Activated naive CD4-positive, alpha-beta T cell treated with anti-CD3 and anti-CD28 coated beads for 36 hours (primary cell): Measurements from ENCODE around the gene ZNF574. TPM values are rescaled to one million over a fixed set of nuclear protein-coding genes. Genes with fewer than 3 reads are reported as not detected.

Experiments used
- CTCF ChIA-PET: fragments of 350-600 bp; sonication (Branson Sonifier 250); formaldehyde crosslinking; loops from one replicate; lab custom pipeline; 2021; ENCODE audit warnings: antibody characterized with exemption; lab: Charles Lee
- DNase-seq: peaks from one replicate; pipeline ENCODE4 v3.0.0-alpha.2; 2020
- H3K27ac Mint-ChIP-seq: one replicate; pipeline ENCODE4 v1.8.0; 2021; ENCODE audit warnings: mild to moderate bottlenecking, mixed read lengths
- H3K27me3 Mint-ChIP-seq: one replicate; pipeline ENCODE4 v1.8.0; 2021; ENCODE audit warnings: low read depth, mixed read lengths
- H3K36me3 Mint-ChIP-seq: one replicate; pipeline ENCODE4 v1.8.0; 2021; ENCODE audit warnings: low read depth, mixed read lengths
- H3K4me1 Mint-ChIP-seq: one replicate; pipeline ENCODE4 v1.8.0; 2021; ENCODE audit warnings: low read depth, mixed read lengths
- H3K4me3 Mint-ChIP-seq: one replicate; pipeline ENCODE4 v1.8.0; 2021; ENCODE audit warnings: mild to moderate bottlenecking, moderate library complexity, mixed read lengths
- H3K9me3 Mint-ChIP-seq: one replicate; pipeline ENCODE4 v1.8.0; 2021; ENCODE audit warnings: mixed read lengths
- intact Hi-C: fragments of 100-400 bp; cut with micrococcal nuclease; formaldehyde crosslinking; loops from one replicate; pipeline ENCODE4 v1.15.1; 2023
- total RNA-seq, 2 experiments: library from RNA; stranded (reverse); gene quantifications; one replicate each; pipeline ENCODE4 v1.2.3, GENCODE V29; 2021

Gene ZNF574
- total RNA-seq, 2 experiments from 2014 or later, result 8.4 to 8.8 TPM

DNA sequence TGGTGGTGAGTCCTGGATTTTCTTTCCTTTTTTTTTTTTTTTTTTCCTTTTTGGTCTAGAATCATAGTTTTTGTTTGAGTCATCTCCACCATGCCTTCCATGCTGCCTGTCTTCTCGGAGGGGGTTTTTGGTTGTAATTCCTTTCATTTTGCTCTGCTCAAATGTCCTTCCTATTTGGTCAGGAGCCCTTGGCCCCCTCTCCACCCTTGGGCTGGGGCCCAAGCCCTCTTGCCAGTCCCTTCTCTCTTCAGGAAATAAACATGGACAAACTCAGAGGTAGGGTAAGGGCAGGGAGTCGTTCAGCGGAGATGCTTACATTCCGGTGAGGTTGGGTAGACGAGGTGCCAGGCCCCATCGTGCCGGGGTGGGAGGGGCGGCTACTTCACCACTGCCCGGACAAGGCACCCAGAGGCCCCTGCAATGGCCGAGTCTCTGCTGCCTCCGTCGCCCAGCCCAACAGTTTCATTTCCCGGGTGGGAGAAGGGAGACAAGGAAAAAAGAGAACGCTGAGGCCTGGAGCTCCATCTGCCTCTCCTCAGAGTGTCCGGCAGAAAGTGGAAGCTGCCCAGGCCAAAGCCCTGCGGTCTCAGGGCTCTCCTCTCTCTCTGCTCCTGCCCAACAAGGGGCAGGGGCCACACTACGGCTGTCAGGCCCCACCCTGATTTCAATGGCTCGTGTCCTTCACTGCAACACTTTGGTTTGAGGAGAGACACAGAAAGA is 12.7 kb downstream of the ZNF574 start:
- H3K4me1 Mint-ChIP-seq, result peaks cover 20% of the 10 kb centered on the region
- H3K9me3 Mint-ChIP-seq, result no peaks in the 10 kb centered on the region
- no peak overlapping the region for H3K27ac Mint-ChIP-seq
- no peaks in the 10 kb centered on the region for H3K27me3 Mint-ChIP-seq
- no peak overlapping the region for H3K4me3 Mint-ChIP-seq
- CTCF ChIA-PET, result no interaction called here
- H3K36me3 Mint-ChIP-seq, result peaks cover 8% of the 10 kb centered on the region
- no peak for DNase-seq
- intact Hi-C loops, result no loop called here

DNA sequence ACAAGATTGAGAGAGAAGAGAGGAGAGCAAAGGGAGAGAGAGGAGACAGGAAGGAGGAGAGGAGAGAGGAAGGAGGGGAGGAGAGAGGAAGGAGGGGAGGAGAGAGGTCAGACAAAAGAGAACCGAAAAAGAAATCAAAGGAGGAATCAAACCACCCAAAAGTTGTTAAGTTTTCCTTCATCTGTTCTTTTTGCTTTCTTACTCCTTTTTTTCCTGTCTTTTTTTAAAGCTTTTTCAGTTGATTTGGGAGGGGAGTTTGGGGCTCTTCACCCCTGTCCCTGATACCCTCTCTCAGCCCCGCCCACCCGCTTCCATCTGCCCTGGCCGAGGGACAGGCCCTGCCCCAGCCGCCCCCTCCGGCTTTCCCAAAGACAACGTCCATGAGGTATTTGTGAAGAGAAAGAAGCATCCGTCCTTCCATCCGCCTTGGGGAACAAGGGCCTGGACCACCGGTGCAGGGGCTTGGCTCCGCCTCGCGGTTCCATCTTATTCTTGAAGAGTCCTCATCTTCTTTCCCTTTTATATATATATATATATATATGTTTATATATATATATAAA is 13.3 kb downstream of the ZNF574 start:
- no peak overlapping the region for H3K27ac Mint-ChIP-seq
- CTCF ChIA-PET, result no interaction called here
- H3K9me3 Mint-ChIP-seq, result no peaks in the 10 kb centered on the region
- H3K27me3 Mint-ChIP-seq, result no peaks in the 10 kb centered on the region
- no peak for DNase-seq
- H3K36me3 Mint-ChIP-seq, result peaks cover 13% of the 10 kb centered on the region
- H3K4me3 Mint-ChIP-seq, result no peak overlapping the region
- intact Hi-C loops, result no loop called here
- H3K4me1 Mint-ChIP-seq, result peaks cover 20% of the 10 kb centered on the region

DNA sequence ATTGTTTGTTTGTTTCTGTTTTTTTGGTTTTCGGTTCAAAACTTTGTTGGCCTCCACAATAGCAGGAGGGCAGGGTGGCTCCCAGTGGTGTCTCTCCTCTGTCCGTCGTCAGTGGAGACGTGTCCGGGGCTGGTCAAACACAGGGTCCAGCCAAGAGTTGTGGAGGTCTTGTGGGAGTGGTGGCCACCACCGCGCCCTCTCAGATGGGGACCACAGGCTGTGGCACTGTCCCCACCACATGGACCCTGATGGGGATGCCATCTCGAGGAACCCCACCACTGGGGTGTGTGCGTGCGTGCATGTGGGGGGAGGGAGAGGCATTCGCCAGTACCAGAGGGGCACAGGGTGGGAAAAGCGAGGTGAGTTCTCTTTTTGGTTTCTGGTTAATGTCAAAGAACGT is 13.8 kb downstream of the ZNF574 start:
- Mint-ChIP-seq H3K36me3 (peaks cover 17% of the 10 kb centered on the region), H3K27ac (no peak overlapping the region), H3K27me3 (no peaks in the 10 kb centered on the region), H3K9me3 (no peaks in the 10 kb centered on the region), H3K4me1 (peaks cover 20% of the 10 kb centered on the region), H3K4me3 (no peak overlapping the region)
- DNase-seq, result no peak
- CTCF ChIA-PET, result interaction anchor here (0.8 kb wide), 1 partner anchor 19 kb away, joined by 6 read pairs; no protein-coding TSS in a partner anchor
- intact Hi-C loops, result no loop called here

DNA sequence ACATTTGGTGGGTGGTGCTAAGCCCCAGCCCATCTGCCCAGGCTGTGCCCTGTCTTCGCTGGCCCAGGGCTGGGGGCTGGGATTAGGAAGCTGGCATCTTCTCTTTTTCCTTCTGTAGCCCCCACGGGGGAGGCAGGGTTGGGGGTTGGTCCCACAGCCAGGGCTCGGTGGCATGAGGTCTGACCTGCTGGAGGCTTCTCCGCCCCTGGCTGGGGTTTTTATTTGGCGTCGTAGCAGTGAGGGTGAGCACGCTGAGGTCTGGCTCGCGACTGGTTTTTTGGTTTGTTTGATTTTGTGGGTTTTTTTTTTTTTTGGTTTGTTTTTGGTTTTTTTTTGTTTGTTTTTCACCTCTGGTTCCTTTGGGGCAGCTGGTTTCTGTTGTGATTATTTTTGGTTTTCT is 14.7 kb downstream of the ZNF574 start:
- DNase-seq, result no peak
- peaks cover 25% of the 10 kb centered on the region for H3K36me3 Mint-ChIP-seq
- intact Hi-C loops, result no loop called here
- no peak overlapping the region for H3K27ac Mint-ChIP-seq
- H3K4me1 Mint-ChIP-seq, result peaks cover 20% of the 10 kb centered on the region
- CTCF ChIA-PET, result interaction anchor here (0.6 to 0.8 kb wide), 3 partner anchors 8 to 74 kb away, joined by 3 to 6 read pairs (median 3); no protein-coding TSS in a partner anchor
- H3K27me3 Mint-ChIP-seq, result no peaks in the 10 kb centered on the region
- H3K4me3 Mint-ChIP-seq, result no peak overlapping the region
- no peaks in the 10 kb centered on the region for H3K9me3 Mint-ChIP-seq

DNA sequence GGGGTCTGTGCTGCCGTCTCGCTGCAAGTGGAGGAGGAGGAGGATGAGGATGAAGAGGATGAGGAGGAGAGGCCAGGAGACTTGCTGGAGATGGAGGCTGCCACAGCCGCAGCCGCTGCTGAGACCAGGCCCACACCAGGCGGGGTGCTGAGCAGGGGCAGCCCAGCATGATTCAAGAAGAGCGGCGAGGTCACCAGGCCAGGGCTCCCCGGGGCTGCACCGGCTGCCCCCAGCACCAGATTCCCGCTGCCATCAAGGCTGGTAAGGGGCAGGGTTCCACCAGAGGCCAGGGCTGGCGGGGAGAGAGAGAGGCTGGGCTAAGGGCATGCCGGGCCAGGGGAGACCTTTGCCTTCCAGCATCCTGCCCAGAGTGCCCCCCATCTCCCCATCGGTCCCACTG is 15.3 kb downstream of the ZNF574 start:
- H3K36me3 Mint-ChIP-seq, result peaks cover 25% of the 10 kb centered on the region
- no peak for DNase-seq
- H3K27me3 Mint-ChIP-seq, result no peaks in the 10 kb centered on the region
- intact Hi-C loops, result no loop called here
- H3K4me3 Mint-ChIP-seq, result no peak overlapping the region
- H3K4me1 Mint-ChIP-seq, result peaks cover 20% of the 10 kb centered on the region
- H3K27ac Mint-ChIP-seq, result no peak overlapping the region
- CTCF ChIA-PET, result no interaction called here
- no peaks in the 10 kb centered on the region for H3K9me3 Mint-ChIP-seq

DNA sequence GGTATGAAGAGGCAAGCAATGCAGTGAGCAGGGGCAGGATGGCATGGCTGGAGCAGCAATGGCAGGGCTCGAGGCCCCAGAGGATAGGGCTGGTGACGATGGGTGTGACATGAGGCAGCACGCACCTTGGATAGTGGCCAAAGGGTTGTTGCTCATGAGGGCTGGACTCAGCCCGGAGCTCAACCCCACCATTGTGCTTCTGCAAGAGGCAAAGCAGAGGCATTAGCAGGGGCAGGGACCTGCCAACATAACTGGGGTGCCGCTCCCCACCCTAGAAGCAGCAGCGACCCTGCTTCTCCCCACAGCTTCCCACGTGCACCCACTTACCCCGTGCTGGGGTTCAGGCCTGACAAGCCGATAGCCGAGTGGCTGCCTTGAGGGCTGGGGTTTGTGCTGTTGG is 15.8 kb downstream of the ZNF574 start:
- intact Hi-C loops, result no loop called here
- peaks cover 20% of the 10 kb centered on the region for H3K4me1 Mint-ChIP-seq
- DNase-seq, result no peak
- no peak overlapping the region for H3K27ac Mint-ChIP-seq
- no peak overlapping the region for H3K4me3 Mint-ChIP-seq
- no peaks in the 10 kb centered on the region for H3K9me3 Mint-ChIP-seq
- no peaks in the 10 kb centered on the region for H3K27me3 Mint-ChIP-seq
- peaks cover 25% of the 10 kb centered on the region for H3K36me3 Mint-ChIP-seq
- CTCF ChIA-PET, result no interaction called here

DNA sequence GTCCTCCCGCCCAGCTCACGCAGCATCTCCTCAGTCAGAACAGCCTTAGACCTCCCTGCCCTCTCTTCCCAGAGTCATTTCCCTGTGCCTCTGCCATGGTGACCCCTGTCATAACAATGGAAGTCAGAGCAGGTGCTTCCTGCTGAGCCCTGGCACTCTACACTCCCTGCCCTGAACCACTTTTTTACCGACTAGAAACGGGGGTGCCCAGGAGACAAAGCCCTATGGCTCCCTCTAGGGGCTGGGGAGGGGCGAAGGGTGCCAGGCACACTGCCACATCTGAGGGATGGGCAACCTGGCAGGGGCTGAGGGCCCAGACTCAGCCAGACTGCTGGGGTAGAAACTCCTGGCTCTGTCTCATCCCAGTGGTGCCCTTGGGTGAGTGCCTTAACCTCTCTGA is 16.4 kb downstream of the ZNF574 start:
- no peak overlapping the region for H3K4me3 Mint-ChIP-seq
- no peak overlapping the region for H3K27ac Mint-ChIP-seq
- peaks cover 26% of the 10 kb centered on the region for H3K36me3 Mint-ChIP-seq
- no peaks in the 10 kb centered on the region for H3K9me3 Mint-ChIP-seq
- peak; percentile 58 for DNase-seq
- CTCF ChIA-PET, result no interaction called here
- no peaks in the 10 kb centered on the region for H3K27me3 Mint-ChIP-seq
- intact Hi-C loops, result no loop called here
- peaks cover 20% of the 10 kb centered on the region for H3K4me1 Mint-ChIP-seq

DNA sequence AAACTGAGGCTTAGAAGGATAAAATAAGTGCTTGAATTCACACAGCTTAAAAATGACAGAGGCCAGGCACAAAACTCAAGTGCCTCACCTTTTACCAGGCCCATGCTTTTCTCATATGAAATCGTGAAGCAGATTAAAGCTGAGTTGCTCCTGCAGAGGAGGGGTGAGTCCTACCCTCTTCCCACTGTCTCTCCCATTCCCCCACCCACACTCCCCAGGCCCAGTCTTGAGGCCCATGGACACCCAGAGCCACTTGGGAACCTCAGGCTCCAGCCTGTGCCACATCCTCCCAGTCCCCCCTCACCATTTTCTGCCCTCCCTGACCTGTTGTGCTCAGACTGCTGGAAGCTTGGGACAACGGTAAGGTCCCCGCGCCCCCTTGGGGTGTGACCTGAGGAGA is 17.5 kb downstream of the ZNF574 start:
- H3K4me3 Mint-ChIP-seq, result no peak overlapping the region
- DNase-seq, result no peak
- CTCF ChIA-PET, result interaction anchor here (1.0 kb wide), 1 partner anchor 8 kb away, joined by 3 read pairs; no protein-coding TSS in a partner anchor
- H3K36me3 Mint-ChIP-seq, result peaks cover 29% of the 10 kb centered on the region
- intact Hi-C loops, result no loop called here
- H3K9me3 Mint-ChIP-seq, result no peaks in the 10 kb centered on the region
- H3K27me3 Mint-ChIP-seq, result no peaks in the 10 kb centered on the region
- H3K4me1 Mint-ChIP-seq, result peaks cover 18% of the 10 kb centered on the region
- no peak overlapping the region for H3K27ac Mint-ChIP-seq

DNA sequence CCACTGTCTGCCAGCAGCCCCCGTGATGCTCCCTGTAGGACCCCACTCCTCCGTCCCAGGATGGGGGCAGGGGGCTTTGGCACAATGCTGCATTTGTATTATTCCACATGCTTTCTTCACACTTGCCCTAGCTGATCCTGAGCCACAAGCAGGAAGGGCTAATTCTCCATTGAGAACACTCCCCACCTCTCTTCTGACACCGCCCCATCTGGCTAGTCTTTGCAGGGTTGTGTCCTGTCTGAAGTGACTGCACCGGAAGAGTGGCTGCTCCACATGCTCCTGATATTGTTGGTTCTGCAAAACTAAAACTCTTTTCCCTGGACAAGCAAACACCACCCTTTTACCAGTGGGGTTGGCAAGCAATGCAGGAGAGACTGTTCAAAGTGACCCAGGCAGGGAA is 18.0 kb downstream of the ZNF574 start:
- H3K4me3 Mint-ChIP-seq, result no peak overlapping the region
- no peak overlapping the region for H3K27ac Mint-ChIP-seq
- CTCF ChIA-PET, result interaction anchor here (0.5 to 1.0 kb wide), 3 partner anchors 8 to 322 kb away, joined by 3 to 5 read pairs (median 3); no protein-coding TSS in a partner anchor
- DNase-seq, result no peak
- no peaks in the 10 kb centered on the region for H3K9me3 Mint-ChIP-seq
- H3K4me1 Mint-ChIP-seq, result peaks cover 14% of the 10 kb centered on the region
- H3K27me3 Mint-ChIP-seq, result no peaks in the 10 kb centered on the region
- intact Hi-C loops, result no loop called here
- peaks cover 30% of the 10 kb centered on the region for H3K36me3 Mint-ChIP-seq

DNA sequence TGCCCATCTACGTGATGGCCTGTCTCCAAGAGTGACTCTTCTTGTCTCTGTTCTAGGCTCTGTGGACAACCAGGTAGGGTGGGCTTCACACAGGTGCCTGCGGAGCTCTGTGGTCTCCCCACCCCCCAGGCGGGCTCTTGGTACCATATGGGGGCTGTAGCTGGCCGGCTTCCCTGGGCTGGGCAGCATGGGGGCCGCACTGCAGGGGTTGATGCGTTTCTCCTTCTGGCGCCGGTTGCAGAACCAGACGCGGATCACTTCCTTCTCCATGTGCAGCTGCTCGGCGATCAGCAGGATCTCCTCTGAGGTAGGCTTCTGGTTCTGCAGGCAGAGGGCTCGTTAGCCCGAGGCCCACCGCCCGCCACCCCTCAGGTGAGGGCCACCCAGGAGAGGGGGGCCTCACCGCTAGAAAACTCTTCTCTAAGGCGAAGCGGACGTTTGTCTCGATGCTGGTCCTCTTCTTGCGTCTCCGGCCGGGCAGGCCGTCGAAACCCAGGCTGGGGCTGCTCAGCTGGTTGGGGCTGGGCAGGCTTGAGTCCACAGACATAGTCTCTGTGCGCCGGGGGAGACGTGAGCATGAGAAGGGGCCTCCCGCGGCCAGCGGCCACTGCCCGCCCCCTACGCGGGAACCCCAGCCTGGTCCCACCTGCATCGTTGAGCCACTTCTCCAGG is 19.3 kb downstream of the ZNF574 start:
- Mint-ChIP-seq H3K4me3 (no peak overlapping the region), H3K36me3 (peaks cover 33% of the 10 kb centered on the region), H3K9me3 (no peaks in the 10 kb centered on the region), H3K27me3 (no peaks in the 10 kb centered on the region), H3K4me1 (peaks cover 2% of the 10 kb centered on the region), H3K27ac (no peak overlapping the region)
- CTCF ChIA-PET, result interaction anchor here (1.1 kb wide), 1 partner anchor 86 kb away, joined by 3 read pairs; no protein-coding TSS in a partner anchor
- intact Hi-C loops, result no loop called here
- DNase-seq, result no peak

DNA sequence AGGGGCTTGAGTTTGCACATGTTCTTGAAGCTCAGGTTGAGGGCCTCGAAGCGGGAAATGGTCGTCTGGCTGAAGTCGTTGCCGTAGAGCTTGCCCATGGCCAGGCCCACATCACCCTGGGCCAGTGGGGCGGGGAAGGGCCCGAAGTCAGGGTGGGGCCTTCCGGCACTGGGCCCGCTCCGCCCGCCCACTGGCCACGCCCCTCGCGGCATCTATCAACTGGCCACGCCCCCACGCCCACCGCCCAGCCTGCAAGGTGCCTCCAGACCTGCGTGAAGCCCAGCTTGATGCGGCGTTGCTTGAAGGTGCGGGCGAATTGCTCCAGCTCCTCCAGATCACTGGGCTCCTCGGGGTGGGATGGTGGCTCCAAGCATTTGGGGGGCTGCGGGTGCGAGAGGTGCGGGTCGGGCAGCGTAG is 19.9 kb downstream of the ZNF574 start:
- Mint-ChIP-seq H3K9me3 (no peaks in the 10 kb centered on the region), H3K4me1 (peaks cover 2% of the 10 kb centered on the region), H3K27ac (no peak overlapping the region), H3K36me3 (peaks cover 33% of the 10 kb centered on the region), H3K4me3 (no peak overlapping the region), H3K27me3 (no peaks in the 10 kb centered on the region)
- intact Hi-C loops, result no loop called here
- CTCF ChIA-PET, result interaction anchor here (0.6 to 1.2 kb wide), 2 partner anchors 13 to 81 kb away, joined by 4 read pairs; no protein-coding TSS in a partner anchor
- DNase-seq, result no peak

DNA sequence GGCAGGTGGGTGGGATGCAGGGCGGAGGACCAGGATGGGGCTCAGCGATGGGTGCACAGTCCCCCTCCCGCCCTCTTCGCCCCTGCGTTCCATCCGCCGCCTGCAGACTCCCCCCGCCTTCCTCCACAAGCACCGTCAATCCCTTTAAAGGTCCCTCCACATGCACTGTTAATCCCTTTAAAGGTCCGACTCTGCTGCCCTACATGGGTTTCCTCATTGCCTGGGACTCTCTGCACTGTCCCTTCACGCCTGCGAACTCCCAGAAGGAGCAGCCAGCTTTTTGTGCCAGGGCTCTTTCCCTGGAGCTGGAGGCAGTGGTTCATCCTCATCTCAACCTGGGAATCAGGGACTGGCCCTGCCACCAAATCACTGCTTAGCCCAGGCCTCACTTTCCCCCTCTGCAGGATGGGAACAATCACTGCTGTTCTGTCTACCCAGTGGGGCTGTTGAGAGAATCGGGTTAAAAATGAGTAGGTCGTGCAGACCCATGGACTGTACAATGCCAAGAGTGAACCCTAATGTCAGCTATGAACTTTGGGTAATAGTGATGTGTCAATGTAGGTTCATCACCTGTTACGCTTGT is 20.4 kb downstream of the ZNF574 start:
- CTCF ChIA-PET, result interaction anchor here (0.6 to 1.2 kb wide), 4 partner anchors 11 to 439 kb away, joined by 4 to 6 read pairs (median 4); no protein-coding TSS in a partner anchor
- Mint-ChIP-seq H3K4me1 (peaks cover 2% of the 10 kb centered on the region), H3K4me3 (no peak overlapping the region), H3K36me3 (peaks cover 31% of the 10 kb centered on the region), H3K27ac (no peak overlapping the region), H3K27me3 (no peaks in the 10 kb centered on the region), H3K9me3 (no peaks in the 10 kb centered on the region)
- DNase-seq, result no peak
- intact Hi-C loops, result no loop called here
